H1 (cell line): Measurements from ENCODE around the gene CPT2. TPM values are rescaled to one million over a fixed set of nuclear protein-coding genes. Genes with fewer than 3 reads are reported as not detected.

Experiments
- CTCF ChIA-PET: fragments of 300-600 bp; sonication (Branson Sonifier 250); formaldehyde crosslinking; loops from one replicate; lab custom pipeline; 2021; ENCODE audit not compliant: partially characterized antibody; lab: Charles Lee
- POLR2A ChIA-PET: fragments of 300-600 bp; sonication (Branson Sonifier 250); formaldehyde crosslinking; loops from one replicate; lab custom pipeline; 2021; ENCODE audit warnings: inconsistent platforms; ENCODE audit not compliant: partially characterized antibody; lab: Charles Lee
- DNase-seq, 2 experiments: peaks; one replicate each; pipeline versions ENCODE4 v3.0.0 to v3.0.0-alpha.2; 2010 to 2022; ENCODE audit warnings: low spot score in 2 of 2, low read depth in 1 of 2, mixed read lengths in 1 of 2
- FAIRE-seq: peaks from 2 replicates; lab custom pipeline; 2011; peaks lifted over from hg19 to GRCh38; lab: Jason Lieb, UNC
- H2AFZ ChIP-seq: 2 replicates; pipeline ENCODE4 v1.8.1; 2012; ENCODE audit warnings: low read length, inconsistent platforms
- H2AK5ac ChIP-seq: 2 replicates; pipeline ENCODE4 v1.6.1; 2013; ENCODE audit warnings: low read depth, low read length
- H2BK120ac ChIP-seq: replicated peaks from 2 replicates; pipeline ENCODE3; 2013; ENCODE audit warnings: low read depth, low read length, inconsistent platforms
- H2BK12ac ChIP-seq: 2 replicates; pipeline ENCODE4 v1.6.1; 2013; ENCODE audit warnings: low read depth, low read length
- H2BK15ac ChIP-seq: 2 replicates; pipeline ENCODE4 v1.6.1; 2013; ENCODE audit warnings: low read length
- H2BK20ac ChIP-seq: 2 replicates; pipeline ENCODE4 v1.6.1; 2013; ENCODE audit warnings: low read length
- H2BK5ac ChIP-seq: 2 replicates; pipeline ENCODE4 v1.6.1; 2013; ENCODE audit warnings: low read depth, low read length
- H3K14ac ChIP-seq: 2 replicates; pipeline ENCODE4 v1.6.1; 2013; ENCODE audit warnings: inconsistent platforms; ENCODE audit not compliant: insufficient read length
- H3K18ac ChIP-seq: 2 replicates; pipeline ENCODE4 v1.6.1; 2013; ENCODE audit warnings: low read length; ENCODE audit errors: extremely low read depth
- H3K23ac ChIP-seq: 2 replicates; pipeline ENCODE4 v1.6.1; 2013; ENCODE audit warnings: inconsistent platforms; ENCODE audit not compliant: insufficient read length
- H3K23me2 ChIP-seq: 2 replicates; pipeline ENCODE4 v1.6.1; 2013; ENCODE audit warnings: low read depth, low read length
- H3K27ac ChIP-seq: 2 replicates; pipeline ENCODE4 v1.6.1; 2011; ENCODE audit warnings: low read depth, low read length, inconsistent platforms
- H3K27me3 ChIP-seq, 4 experiments: replicated peaks in 1 of 4; 1 replicate in 1 of 4; 2 replicates in 3 of 4; pipeline versions ENCODE4 v1.6.1 to v1.8.1; 2011 to 2013; ENCODE audit warnings: low read length in 3 of 4, mild to moderate bottlenecking in 3 of 4, inconsistent platforms in 2 of 4, mixed read lengths in 2 of 4, moderate library complexity in 1 of 4; ENCODE audit not compliant: control insufficient read depth in 3 of 4, insufficient read depth in 3 of 4; ENCODE audit errors: extremely low read depth in 1 of 4
- H3K36me3 ChIP-seq, 4 experiments: 2 replicates each; pipeline versions ENCODE4 v1.6.1 to v1.8.1; 2011 to 2013; ENCODE audit warnings: mild to moderate bottlenecking in 4 of 4, low read length in 3 of 4, moderate library complexity in 2 of 4, control low read depth in 1 of 4, inconsistent platforms in 1 of 4; ENCODE audit not compliant: insufficient read depth in 4 of 4, control insufficient read depth in 2 of 4
- H3K4ac ChIP-seq: replicated peaks from 2 replicates; pipeline ENCODE3; 2013; ENCODE audit warnings: low read length, low read depth, mixed read lengths, inconsistent platforms; ENCODE audit not compliant: insufficient read length
- H3K4me1 ChIP-seq, 4 experiments: replicated peaks in 1 of 4; 1 replicate in 1 of 4; 2 replicates in 3 of 4; pipeline versions ENCODE4 v1.6.1 to v1.8.1; 2011 to 2013; ENCODE audit warnings: low read length in 3 of 4, inconsistent platforms in 2 of 4, mixed read lengths in 1 of 4; ENCODE audit not compliant: insufficient read depth in 4 of 4, control insufficient read depth in 3 of 4
- H3K4me2 ChIP-seq, 2 experiments: 2 replicates each; pipeline versions ENCODE4 v1.6.1 to v1.8.1; 2011 to 2013; ENCODE audit warnings: low read depth in 2 of 2, low read length in 2 of 2, control low read depth in 1 of 2, inconsistent platforms in 1 of 2, mild to moderate bottlenecking in 1 of 2; ENCODE audit not compliant: insufficient read depth in 1 of 2
- H3K4me3 ChIP-seq, 4 experiments: fragments of 200-600, 300-600 bp in 1 of 4; sonication (generic), shearing (Covaris generic), sonication (Bioruptor Twin) in 1 of 4; 2 replicates each; pipeline versions ENCODE4 v1.5.1 to v1.8.1; 2011 to 2016; ENCODE audit warnings: low read length in 4 of 4, low read depth in 3 of 4, control low read depth in 2 of 4, inconsistent platforms in 2 of 4, mild to moderate bottlenecking in 2 of 4, mixed read lengths in 1 of 4, moderate library complexity in 1 of 4; ENCODE audit not compliant: insufficient read depth in 2 of 4; ENCODE audit errors: extremely low read depth in 1 of 4
- H3K56ac ChIP-seq: replicated peaks from 2 replicates; pipeline ENCODE3; 2013; ENCODE audit warnings: low read depth, mild to moderate bottlenecking, mixed read lengths, low read length, inconsistent platforms; ENCODE audit not compliant: insufficient read length
- H3K79me1 ChIP-seq: 2 replicates; pipeline ENCODE4 v1.6.1; 2013; ENCODE audit warnings: low read depth, low read length, control low read depth
- H3K79me2 ChIP-seq, 2 experiments: 2 replicates each; pipeline versions ENCODE4 v1.6.1 to v1.8.1; 2012 to 2013; ENCODE audit warnings: low read length in 2 of 2, mild to moderate bottlenecking in 2 of 2, inconsistent platforms in 1 of 2; ENCODE audit not compliant: insufficient read depth in 2 of 2, control insufficient read depth in 1 of 2
- H3K9ac ChIP-seq, 4 experiments: replicated peaks in 1 of 4; 1 replicate in 1 of 4; 2 replicates in 3 of 4; pipeline versions ENCODE4 v1.6.1 to v1.8.1; 2011 to 2013; ENCODE audit warnings: low read depth in 3 of 4, low read length in 3 of 4, control low read depth in 2 of 4, mild to moderate bottlenecking in 2 of 4, moderate library complexity in 2 of 4, inconsistent platforms in 1 of 4; ENCODE audit errors: extremely low read depth in 1 of 4
- H3K9me3 ChIP-seq, 2 experiments: 2 replicates each; pipeline versions ENCODE4 v1.6.1 to v1.8.1; 2012 to 2013; ENCODE audit warnings: mild to moderate bottlenecking in 2 of 2, moderate library complexity in 2 of 2, control low read depth in 1 of 2, inconsistent platforms in 1 of 2, low read depth in 1 of 2, low read length in 1 of 2, mixed read lengths in 1 of 2; ENCODE audit not compliant: insufficient read depth in 2 of 2
- H4K20me1 ChIP-seq, 2 experiments: replicated peaks in 1 of 2; 2 replicates each; pipeline versions ENCODE3 to v1.8.1; 2011 to 2013; ENCODE audit warnings: inconsistent platforms in 2 of 2, low read length in 2 of 2, mild to moderate bottlenecking in 1 of 2; ENCODE audit not compliant: insufficient read depth in 2 of 2, control insufficient read depth in 1 of 2
- H4K5ac ChIP-seq: 2 replicates; pipeline ENCODE4 v1.6.1; 2013; ENCODE audit warnings: low read length, low read depth, mixed read lengths, inconsistent platforms; ENCODE audit not compliant: insufficient read length
- H4K8ac ChIP-seq: 2 replicates; pipeline ENCODE4 v1.8.0; 2013; ENCODE audit warnings: mild to moderate bottlenecking, moderate library complexity, low read length, inconsistent platforms; ENCODE audit not compliant: insufficient read depth; ENCODE audit errors: extremely low read depth
- H4K91ac ChIP-seq: replicated peaks from 2 replicates; pipeline ENCODE3; 2013; ENCODE audit warnings: low read length, mixed read lengths, inconsistent platforms; ENCODE audit not compliant: insufficient read length
- ATF3 ChIP-seq: IDR thresholded peaks from 2 replicates; pipeline ENCODE4 v1.6.1; 2011; ENCODE audit warnings: low read depth, mild to moderate bottlenecking, low read length; ENCODE audit not compliant: insufficient read depth
- BCL11A ChIP-seq, 2 experiments: IDR thresholded peaks; one replicate each; pipeline ENCODE4 v1.6.1; 2011; ENCODE audit warnings: low read depth in 2 of 2, low read length in 2 of 2, mild to moderate bottlenecking in 2 of 2
- CBX5 ChIP-seq: fragments of 300-800, 300-1000 bp; sonication (generic); IDR thresholded peaks from 2 replicates; pipeline ENCODE4 v1.7.1; 2016; ENCODE audit warnings: antibody characterized with exemption, low read length, low read depth
- E2F6 ChIP-seq: IDR thresholded peaks from 2 replicates; pipeline ENCODE4 v1.6.1; 2012; ENCODE audit warnings: inconsistent platforms
- EGR1 ChIP-seq: IDR thresholded peaks from 2 replicates; pipeline ENCODE4 v1.6.1; 2011; ENCODE audit warnings: low read depth, low read length, borderline replicate concordance
- EZH2 ChIP-seq: fragments of 200-600 bp; sonication (generic); IDR thresholded peaks from 2 replicates; pipeline ENCODE4 v1.7.1; 2012; ENCODE audit warnings: low read depth, mild to moderate bottlenecking, moderate library complexity, low read length, inconsistent platforms; ENCODE audit not compliant: severe bottlenecking
- HDAC2 ChIP-seq, 2 experiments: fragments of 300-600 bp in 1 of 2; sonication (generic) in 1 of 2; IDR thresholded peaks; 2 replicates each; pipeline ENCODE4 v1.6.1; 2011 to 2012; ENCODE audit warnings: low read depth in 2 of 2, low read length in 2 of 2, mild to moderate bottlenecking in 2 of 2, moderate library complexity in 2 of 2, borderline replicate concordance in 1 of 2, inconsistent platforms in 1 of 2
- KDM1A ChIP-seq: fragments of 200-600, 300-600 bp; sonication (generic); IDR thresholded peaks from 2 replicates; pipeline ENCODE4 v1.7.1; 2016; ENCODE audit warnings: mild to moderate bottlenecking, low read length, borderline replicate concordance
- POU5F1 ChIP-seq: IDR thresholded peaks from 2 replicates; pipeline ENCODE4 v1.6.1; 2011; ENCODE audit warnings: low read depth, mild to moderate bottlenecking, low read length, moderate library complexity
- SAP30 ChIP-seq: fragments of 300-600 bp; sonication (generic); IDR thresholded peaks from 2 replicates; pipeline ENCODE4 v1.7.1; 2012; ENCODE audit warnings: low read length, moderate library complexity, mild to moderate bottlenecking, inconsistent platforms; ENCODE audit not compliant: insufficient read depth, insufficient replicate concordance
- SIRT6 ChIP-seq: IDR thresholded peaks from one replicate; pipeline ENCODE4 v1.7.1; 2012; ENCODE audit warnings: low read length, inconsistent platforms
- SIX5 ChIP-seq: IDR thresholded peaks from 2 replicates; pipeline ENCODE4 v1.6.1; 2011; ENCODE audit warnings: mild to moderate bottlenecking, low read depth, low read length
- ZNF274 ChIP-seq: IDR thresholded peaks from 2 replicates; pipeline ENCODE4 v1.7.0; 2012; ENCODE audit warnings: low read length, borderline replicate concordance; ENCODE audit errors: extremely low read depth
- WGBS, 2 experiments: shearing (Covaris generic) in 1 of 2; methylation state at CpG; one replicate each; pipeline versions ENCODE4 v1.1.6 to v1.1.7; 2013 to 2015; ENCODE audit warnings: low lambda C conversion rate in 2 of 2, mixed read lengths in 2 of 2, inconsistent platforms in 1 of 2, low coverage in 1 of 2, missing lambda C conversion rate in 1 of 2; ENCODE audit not compliant: insufficient replicate concordance in 2 of 2, insufficient coverage in 1 of 2, insufficient read length in 1 of 2; ENCODE audit errors: extremely low coverage in 1 of 2, missing lambda C conversion rate in 1 of 2; 5-methylcytosine and 5-hydroxymethylcytosine counted together
- polyA plus RNA-seq, 7 experiments: library from polyadenylated mRNA; depleted of rRNA in 3 of 7; stranded (reverse) in 5 of 7; unstranded in 2 of 7; fragments of >200 nt in 5 of 7; fragments of 200-250 nt in 2 of 7; gene quantifications; 1 replicate in 5 of 7; 2 replicates in 1 of 7; 4 replicates in 1 of 7; pipeline versions ENCODE4 v1.2.1 to v1.2.3, GENCODE V29; 2011 to 2013; ENCODE audit warnings: missing spikeins in 2 of 7, mixed read lengths in 2 of 7
- total RNA-seq: library from RNA; stranded (reverse); fragmentation: NEBNext Ultra II Directional; extraction: Animal tissue kit (Norgen Biotek cat#: 25700); gene quantifications from 2 replicates; pipeline ENCODE4 v1.2.1, GENCODE V29; 2021

Gene CPT2
- total and polyA plus RNA-seq, 2 of the 8 experiments (the other 6 are each of a cell fraction or from before 2014, with no cell fraction given), result 23.9 to 25.5 TPM

- no peak for DNase-seq
- ChIA-PET POLR2A (no interaction called here), CTCF (interaction anchor here (0.9 to 4.3 kb wide), 17 partner anchors 9 to 340 kb away, joined by 3 to 51 read pairs (median 4); partner anchors contain the start of genes CPT2, ECHDC2 and PODN)
- no peak overlapping the region for H2AK5ac ChIP-seq
- no peaks in the 10 kb centered on the region for H3K79me2 ChIP-seq
- H3K23me2 ChIP-seq, result no peaks in the 10 kb centered on the region
- no peak overlapping the region for H2AFZ ChIP-seq
- WGBS, 2 experiments, result 94% methylated on average over 1 of the region's 1 CpG; no CpG with 5 or more reads in 1 of the 2 experiments
- H3K56ac ChIP-seq, result no peak overlapping the region
- H3K18ac ChIP-seq, result no peak overlapping the region
- H2BK5ac ChIP-seq, result no peak overlapping the region
- H3K79me1 ChIP-seq, result no peaks in the 10 kb centered on the region
- no peaks in the 10 kb centered on the region for H3K36me3 ChIP-seq
- H3K4me2 ChIP-seq, result no peak overlapping the region
- no peak overlapping the region for H3K27ac ChIP-seq
- no peak overlapping the region for H2BK120ac ChIP-seq
- no peaks in the 10 kb centered on the region for H4K20me1 ChIP-seq
- no peak overlapping the region for H3K14ac ChIP-seq
- H4K8ac ChIP-seq, result no peak overlapping the region
- no peaks in the 10 kb centered on the region for H3K9me3 ChIP-seq
- H4K5ac ChIP-seq, result no peak overlapping the region
- no peak overlapping the region for H3K23ac ChIP-seq
- no peak overlapping the region for H3K9ac ChIP-seq
- H2BK12ac ChIP-seq, result no peak overlapping the region
- no peak overlapping the region for H2BK15ac ChIP-seq
- H2BK20ac ChIP-seq, result no peak overlapping the region
- H4K91ac ChIP-seq, result no peak overlapping the region
- H3K27me3 ChIP-seq, result no peaks in the 10 kb centered on the region; a peak in 1 of 7 replicates
- no peak overlapping the region for H3K4me3 ChIP-seq
- no peak overlapping the region for H3K4ac ChIP-seq
- FAIRE-seq, result no peak
- no peaks in the 10 kb centered on the region for H3K4me1 ChIP-seq
- TF ChIP-seq EGR1 (no peak), SIX5 (no peak), E2F6 (no peak), BCL11A (IDR thresholded peaks at IDR 0.05; ENCODE audit: low read depth in 2 of 2, low read length in 2 of 2) (no peak), SAP30 (no peak), CBX5 (no peak), HDAC2 (IDR thresholded peaks at IDR 0.05; ENCODE audit: borderline replicate concordance in 1 of 2, low read depth in 2 of 2, low read length in 2 of 2) (no peak), SIRT6 (no peak), EZH2 (no peak), ZNF274 (no peak), KDM1A (no peak), ATF3 (no peak), POU5F1 (no peak)
These were observed 9.2 kb upstream of the CPT2 start for GRCh38 chr1:53187401-53187800.
